GM06990 (cell line): Measurements from ENCODE around the gene TNFRSF9.
"Not testable (repeated sequence)": the region's sequence is repeated elsewhere in the genome, so short reads cannot be mapped to it uniquely, and the experiment has no call there.

Experiments
- DNase-seq: peaks from one replicate; pipeline ENCODE4 v3.0.0-alpha.2; 2011; ENCODE audit not compliant: insufficient read length; ENCODE audit errors: extremely low read depth
- H3K27me3 ChIP-seq: replicated peaks from 2 replicates; pipeline ENCODE4 v1.6.0; 2011; ENCODE audit warnings: low read length; ENCODE audit not compliant: control insufficient read depth, insufficient read depth
- H3K36me3 ChIP-seq: 2 replicates; pipeline ENCODE4 v1.5.1; 2011; ENCODE audit warnings: low read length; ENCODE audit not compliant: control insufficient read depth, insufficient read depth
- H3K4me3 ChIP-seq: replicated peaks from 2 replicates; pipeline ENCODE4 v1.5.1; 2011; ENCODE audit warnings: low read depth, mild to moderate bottlenecking, control low read depth, low read length
- TF ChIP-seq, protein P1 (sequence below): IDR thresholded peaks from 2 replicates; pipeline ENCODE4 v1.5.1; 2011; ENCODE audit warnings: low read length, control low read depth, mild to moderate bottlenecking, inconsistent platforms; ENCODE audit not compliant: insufficient read depth, poor library complexity, severe bottlenecking

Gene TNFRSF9

GRCh38 chr1:7956218-7957032 is 15.8 kb upstream of the TNFRSF9 start:
- H3K4me3 ChIP-seq, result no peak overlapping the region
- TF ChIP-seq, protein P1, sequence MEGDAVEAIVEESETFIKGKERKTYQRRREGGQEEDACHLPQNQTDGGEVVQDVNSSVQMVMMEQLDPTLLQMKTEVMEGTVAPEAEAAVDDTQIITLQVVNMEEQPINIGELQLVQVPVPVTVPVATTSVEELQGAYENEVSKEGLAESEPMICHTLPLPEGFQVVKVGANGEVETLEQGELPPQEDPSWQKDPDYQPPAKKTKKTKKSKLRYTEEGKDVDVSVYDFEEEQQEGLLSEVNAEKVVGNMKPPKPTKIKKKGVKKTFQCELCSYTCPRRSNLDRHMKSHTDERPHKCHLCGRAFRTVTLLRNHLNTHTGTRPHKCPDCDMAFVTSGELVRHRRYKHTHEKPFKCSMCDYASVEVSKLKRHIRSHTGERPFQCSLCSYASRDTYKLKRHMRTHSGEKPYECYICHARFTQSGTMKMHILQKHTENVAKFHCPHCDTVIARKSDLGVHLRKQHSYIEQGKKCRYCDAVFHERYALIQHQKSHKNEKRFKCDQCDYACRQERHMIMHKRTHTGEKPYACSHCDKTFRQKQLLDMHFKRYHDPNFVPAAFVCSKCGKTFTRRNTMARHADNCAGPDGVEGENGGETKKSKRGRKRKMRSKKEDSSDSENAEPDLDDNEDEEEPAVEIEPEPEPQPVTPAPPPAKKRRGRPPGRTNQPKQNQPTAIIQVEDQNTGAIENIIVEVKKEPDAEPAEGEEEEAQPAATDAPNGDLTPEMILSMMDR, result no peak
- H3K36me3 ChIP-seq, result no peaks in the 10 kb centered on the region
- no peaks in the 10 kb centered on the region for H3K27me3 ChIP-seq
- no peak for DNase-seq

DNA sequence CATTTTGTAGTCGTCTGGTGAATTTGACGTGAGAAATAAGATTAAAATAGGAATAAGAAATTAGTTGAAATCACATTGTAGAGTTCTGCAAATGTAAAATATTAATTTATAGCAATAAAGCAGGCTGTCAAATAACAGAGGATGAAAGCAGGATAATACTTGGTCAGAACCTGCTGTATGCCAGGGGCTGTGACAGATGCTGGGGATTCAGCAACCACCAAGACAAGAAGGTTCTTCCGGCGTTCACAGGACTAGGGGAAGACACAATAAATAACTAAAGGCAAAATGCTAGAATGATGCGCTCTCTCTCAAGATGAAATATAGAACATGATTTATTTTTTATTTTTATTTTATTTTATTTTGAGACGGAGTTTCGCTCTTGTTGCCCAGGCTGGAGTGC is 14.0 kb upstream of the TNFRSF9 start:
- peak overlapping the region; percentile 82 for H3K4me3 ChIP-seq
- DNase-seq, result no peak
- TF ChIP-seq, protein P1, result no peak
- H3K36me3 ChIP-seq, result no peaks in the 10 kb centered on the region
- H3K27me3 ChIP-seq, result no peaks in the 10 kb centered on the region

GRCh38 chr1:7953850-7954609 is 13.4 kb upstream of the TNFRSF9 start:
- Histone ChIP-seq H3K4me3 (peak overlapping the region; percentile 82), H3K36me3 (no peaks in the 10 kb centered on the region), H3K27me3 (no peaks in the 10 kb centered on the region)
- TF ChIP-seq, protein P1, result no peak
- peak; percentile 98 for DNase-seq

GRCh38 chr1:7952791-7953190 is 12.2 kb upstream of the TNFRSF9 start:
- H3K4me3 ChIP-seq, H3K27me3 ChIP-seq, H3K36me3 ChIP-seq, DNase-seq: not testable (repeated sequence)

DNA sequence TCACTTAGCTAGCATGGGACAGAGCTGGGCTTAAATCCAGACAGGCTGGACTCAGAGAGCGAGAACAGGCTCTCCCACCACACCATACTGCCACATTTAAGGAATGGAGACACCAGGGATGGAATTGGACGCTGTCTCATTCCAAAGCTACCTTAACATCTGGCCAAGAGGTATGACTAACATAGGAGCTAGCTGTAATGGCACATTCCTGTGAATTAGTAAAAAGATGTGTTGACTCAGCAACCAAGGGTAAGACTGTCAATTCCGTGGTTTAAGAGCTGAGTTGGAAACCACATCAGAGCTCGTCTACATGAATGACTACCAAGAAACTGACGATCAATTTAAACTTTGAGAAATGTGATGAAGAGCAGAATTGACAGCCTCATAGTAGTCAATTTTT is 8.3 kb upstream of the TNFRSF9 start:
- no peaks in the 10 kb centered on the region for H3K27me3 ChIP-seq
- no peak overlapping the region for H3K4me3 ChIP-seq
- no peak for DNase-seq
- TF ChIP-seq, protein P1, result no peak
- no peaks in the 10 kb centered on the region for H3K36me3 ChIP-seq

GRCh38 chr1:7943251-7943650 is 2.6 kb upstream of the TNFRSF9 start:
- TF ChIP-seq, protein P1, result no peak
- no peak for DNase-seq
- Histone ChIP-seq H3K36me3 (no peaks in the 10 kb centered on the region), H3K4me3 (no peak overlapping the region), H3K27me3 (no peaks in the 10 kb centered on the region; the same call in 1 of the 2 replicates)
